ENCODE results near the gene DISP2. TPM values are rescaled to one million over a fixed set of nuclear protein-coding genes. Genes with fewer than 3 reads are reported as not detected.

The DISP2 gene
- total and polyA plus RNA-seq, 4 donors, result under 0.01 to 0.23 (median under 0.01) TPM; not detected in 1

DNA sequence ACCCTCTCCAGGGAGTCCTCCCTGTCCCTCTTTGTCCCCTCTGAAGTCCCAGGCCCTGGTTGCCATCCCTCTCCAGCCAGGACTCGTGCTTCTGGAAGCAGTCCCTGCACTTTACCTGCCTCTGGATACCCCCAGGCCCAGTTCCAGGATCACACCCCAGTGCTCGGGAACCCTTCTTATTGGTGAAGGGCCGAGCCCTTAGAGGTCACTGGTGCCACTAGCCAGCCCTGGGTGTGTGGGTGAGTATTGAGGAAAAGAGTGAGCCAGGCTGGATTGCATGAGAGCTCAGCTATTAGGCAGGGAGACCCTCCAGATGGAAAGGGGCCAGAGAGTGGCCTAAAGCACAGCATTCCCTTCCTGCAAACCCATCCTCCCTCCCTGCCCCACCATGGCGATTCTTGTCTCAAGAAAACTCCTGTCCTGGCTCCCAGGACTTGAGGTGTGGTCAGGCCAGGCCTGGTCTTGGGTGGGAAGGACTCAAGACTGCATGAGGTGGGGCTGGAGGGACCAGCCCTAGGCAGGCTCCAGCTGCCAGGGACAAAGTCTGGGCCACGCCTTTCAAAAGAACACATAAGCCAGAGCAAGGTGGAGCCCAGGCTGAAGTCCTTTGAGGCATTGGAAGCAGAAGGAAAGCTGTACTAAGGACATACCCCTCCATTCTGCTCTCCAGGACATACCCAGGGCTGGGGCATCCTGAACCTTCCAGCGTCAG, 12.0 kb upstream of the DISP2 start:
- WGBS, result 83% methylated on average over 6 of the region's 6 CpGs
- no peak overlapping the region for H3K4me3 ChIP-seq (ENCODE audit: low read depth in 1 of 3, low read length in 3 of 3)
- H3K27me3 ChIP-seq (ENCODE audit: control insufficient read depth in 4 of 4, insufficient read depth in 4 of 4, low read length in 3 of 4), result no peaks in the 10 kb centered on the region
- peaks cover 0 to 3% (median 2%) of the 10 kb centered on the region in 4 donors for H3K4me1 ChIP-seq (ENCODE audit: control insufficient read depth in 4 of 4, insufficient read depth in 4 of 4, low read length in 3 of 4)
- DNase-seq (ENCODE audit: low spot score), result no peak
- TF ChIP-seq HNF4A (conservative IDR thresholded peaks at IDR 0.05) (no peak), REST (IDR thresholded peaks at IDR 0.05) (no peak), RAD21 (IDR thresholded peaks at IDR 0.05) (no peak), JUND (IDR thresholded peaks at IDR 0.05) (no peak), RXRA (IDR thresholded peaks at IDR 0.05) (no peak), HNF4G (IDR thresholded peaks at IDR 0.05) (no peak), FOXA1 (IDR thresholded peaks at IDR 0.05) (no peak), TAF1 (conservative IDR thresholded peaks at IDR 0.05) (no peak), YY1 (IDR thresholded peaks at IDR 0.05) (no peak), GABPA (IDR thresholded peaks at IDR 0.05 in 1 of 2, conservative IDR thresholded peaks at IDR 0.05 in 1 of 2) (no peak), FOXA2 (IDR thresholded peaks at IDR 0.05) (no peak), NR2F2 (IDR thresholded peaks at IDR 0.05) (no peak), SP1 (IDR thresholded peaks at IDR 0.05) (no peak), MAX (IDR thresholded peaks at IDR 0.05) (no peak), ZBTB33 (IDR thresholded peaks at IDR 0.05) (no peak), ATF3 (IDR thresholded peaks at IDR 0.05) (no peak), EGR1 (IDR thresholded peaks at IDR 0.05; ENCODE audit: low read depth in 2 of 2) (no peak)
- TF ChIP-seq, protein P1, sequence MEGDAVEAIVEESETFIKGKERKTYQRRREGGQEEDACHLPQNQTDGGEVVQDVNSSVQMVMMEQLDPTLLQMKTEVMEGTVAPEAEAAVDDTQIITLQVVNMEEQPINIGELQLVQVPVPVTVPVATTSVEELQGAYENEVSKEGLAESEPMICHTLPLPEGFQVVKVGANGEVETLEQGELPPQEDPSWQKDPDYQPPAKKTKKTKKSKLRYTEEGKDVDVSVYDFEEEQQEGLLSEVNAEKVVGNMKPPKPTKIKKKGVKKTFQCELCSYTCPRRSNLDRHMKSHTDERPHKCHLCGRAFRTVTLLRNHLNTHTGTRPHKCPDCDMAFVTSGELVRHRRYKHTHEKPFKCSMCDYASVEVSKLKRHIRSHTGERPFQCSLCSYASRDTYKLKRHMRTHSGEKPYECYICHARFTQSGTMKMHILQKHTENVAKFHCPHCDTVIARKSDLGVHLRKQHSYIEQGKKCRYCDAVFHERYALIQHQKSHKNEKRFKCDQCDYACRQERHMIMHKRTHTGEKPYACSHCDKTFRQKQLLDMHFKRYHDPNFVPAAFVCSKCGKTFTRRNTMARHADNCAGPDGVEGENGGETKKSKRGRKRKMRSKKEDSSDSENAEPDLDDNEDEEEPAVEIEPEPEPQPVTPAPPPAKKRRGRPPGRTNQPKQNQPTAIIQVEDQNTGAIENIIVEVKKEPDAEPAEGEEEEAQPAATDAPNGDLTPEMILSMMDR (IDR thresholded peaks at IDR 0.05; ENCODE audit: low read depth, low read length, missing input control), result no peak
- H3K27ac ChIP-seq (ENCODE audit: low read depth in 1 of 2, low read length in 2 of 2), result no peak overlapping the region
- no peaks in the 10 kb centered on the region for H3K36me3 ChIP-seq (ENCODE audit: control insufficient read depth in 4 of 4, insufficient read depth in 3 of 4, low read depth in 1 of 4, low read length in 3 of 4)
- H3K9ac ChIP-seq (ENCODE audit: low read depth in 1 of 2, low read length in 2 of 2), result no peak overlapping the region
- H3K9me3 ChIP-seq (ENCODE audit: control insufficient read depth in 4 of 4, low read length in 3 of 4), result no peaks in the 10 kb centered on the region

All from liver (tissue), 9 donors.